GM23338 (cell line): ENCODE results near the gene ADIRF. TPM values are rescaled to one million over a fixed set of nuclear protein-coding genes. Genes with fewer than 3 reads are reported as not detected.
"Not testable (repeated sequence)": the region's sequence is repeated elsewhere in the genome, so short reads cannot be mapped to it uniquely, and the experiment has no call there.

Experiments
- ATAC-seq: fragments of 200-7000 bp; cut with Tn5 transposase; 3 replicates; pipeline ENCODE4 v1.9.1; 2020
- DNase-seq: peaks from one replicate; pipeline ENCODE4 v3.0.0-alpha.2; 2015; ENCODE audit warnings: low spot score
- H2AFZ ChIP-seq: fragments of 200-600 bp; sonication (generic); 2 replicates; pipeline ENCODE4 v1.8.0; 2016; ENCODE audit warnings: antibody characterized with exemption, mild to moderate bottlenecking, moderate library complexity
- H3F3A ChIP-seq: fragments of 200-600 bp; sonication (generic); replicated peaks from 2 replicates; pipeline ENCODE4 v1.8.0; 2017; ENCODE audit warnings: antibody characterized with exemption, mixed run types, low read depth
- H3K27ac ChIP-seq: fragments of 200-600 bp; sonication (generic); 2 replicates; pipeline ENCODE4 v1.6.1; 2016; ENCODE audit warnings: low read depth
- H3K27me3 ChIP-seq: fragments of 200-600 bp; sonication (generic); 2 replicates; pipeline ENCODE4 v1.8.0; 2016; ENCODE audit warnings: mild to moderate bottlenecking, mixed run types, moderate library complexity; ENCODE audit not compliant: insufficient read depth
- H3K36me3 ChIP-seq: fragments of 200-600 bp; sonication (generic); 2 replicates; pipeline ENCODE4 v1.8.0; 2016; ENCODE audit warnings: mild to moderate bottlenecking; ENCODE audit not compliant: insufficient read depth
- H3K4me1 ChIP-seq: fragments of 200-600 bp; sonication (generic); 2 replicates; pipeline ENCODE4 v1.8.0; 2016; ENCODE audit warnings: mild to moderate bottlenecking, moderate library complexity; ENCODE audit not compliant: insufficient read depth
- H3K4me2 ChIP-seq: fragments of 200-600 bp; sonication (generic); 2 replicates; pipeline ENCODE4 v1.7.1; 2017; ENCODE audit warnings: mixed run types
- H3K4me3 ChIP-seq: fragments of 200-600 bp; sonication (generic); 2 replicates; pipeline ENCODE4 v1.6.1; 2016; ENCODE audit warnings: mixed run types
- H3K79me2 ChIP-seq: fragments of 200-600 bp; sonication (generic); replicated peaks from 2 replicates; pipeline ENCODE4 v1.8.0; 2017; ENCODE audit warnings: mild to moderate bottlenecking; ENCODE audit not compliant: insufficient read depth
- H3K9me2 ChIP-seq: fragments of 200-600 bp; sonication (generic); 2 replicates; pipeline ENCODE4 v1.8.0; 2017; ENCODE audit not compliant: insufficient read depth
- H4K20me1 ChIP-seq: fragments of 200-600 bp; sonication (generic); replicated peaks from 2 replicates; pipeline ENCODE4 v1.8.0; 2017; ENCODE audit warnings: mild to moderate bottlenecking; ENCODE audit not compliant: insufficient read depth
- H3K27ac Mint-ChIP-seq: 2 replicates; pipeline ENCODE4 v1.8.0; 2020; ENCODE audit warnings: inconsistent platforms, mild to moderate bottlenecking, moderate library complexity, mixed read lengths
- H3K27me3 Mint-ChIP-seq: 3 replicates; pipeline ENCODE4 v1.8.0; 2022; ENCODE audit warnings: low read depth, mild to moderate bottlenecking, moderate library complexity, mixed read lengths, inconsistent platforms; ENCODE audit not compliant: insufficient read depth, poor library complexity
- H3K36me3 Mint-ChIP-seq: 3 replicates; pipeline ENCODE4 v1.8.0; 2021; ENCODE audit warnings: low read depth, mild to moderate bottlenecking, inconsistent platforms, moderate library complexity, mixed read lengths
- H3K4me1 Mint-ChIP-seq: 3 replicates; pipeline ENCODE4 v1.8.0; 2020; ENCODE audit warnings: mild to moderate bottlenecking, inconsistent platforms, mixed read lengths
- H3K4me3 Mint-ChIP-seq: 3 replicates; pipeline ENCODE4 v1.8.0; 2021; ENCODE audit warnings: moderate library complexity, mild to moderate bottlenecking, inconsistent platforms, mixed read lengths
- H3K9me3 Mint-ChIP-seq: 3 replicates; pipeline ENCODE4 v1.8.0; 2020; ENCODE audit warnings: moderate library complexity, mild to moderate bottlenecking, inconsistent platforms, mixed read lengths
- EZH2 ChIP-seq: fragments of 200-600 bp; sonication (generic); IDR thresholded peaks from one replicate; pipeline ENCODE4 v1.8.0; 2017; ENCODE audit warnings: antibody characterized with exemption, mild to moderate bottlenecking, low read depth; ENCODE audit not compliant: unreplicated experiment
- JUNB ChIP-seq: IDR thresholded peaks from one replicate; pipeline ENCODE4 v1.6.1; 2016; ENCODE audit warnings: antibody characterized with exemption; ENCODE audit not compliant: unreplicated experiment
- ZNF114 ChIP-seq: fragments of 250-450 bp; sonication (Bioruptor Pico); IDR thresholded peaks from 2 replicates; pipeline ENCODE4 v1.5.0; 2020; ENCODE audit warnings: mild to moderate bottlenecking, moderate library complexity
- ZNF331 ChIP-seq: fragments of 250-450 bp; sonication (Bioruptor Pico); IDR thresholded peaks from 2 replicates; pipeline ENCODE4 v1.5.0; 2020; ENCODE audit warnings: low read depth, mild to moderate bottlenecking, moderate library complexity
- polyA plus RNA-seq: library from polyadenylated mRNA; unstranded; fragments of >200 nt; fragmentation: Nextera tagmentation; extraction: Ambion mirVana; gene quantifications from 2 replicates; pipeline ENCODE4 v1.2.1, GENCODE V29; 2016
- total RNA-seq: library from RNA; depleted of rRNA; stranded (reverse); fragments of >200 nt; shearing (Covaris generic); gene quantifications from 2 replicates; pipeline ENCODE4 v1.2.3, GENCODE V29; 2014
- TF ChIP-seq, protein P1 (sequence below): IDR thresholded peaks from one replicate; pipeline ENCODE4 v1.6.1; 2018; ENCODE audit warnings: antibody characterized with exemption; ENCODE audit not compliant: unreplicated experiment
- TF ChIP-seq, protein P2 (sequence below), 2 experiments: fragments of 200-600 bp in 1 of 2; sonication (generic) in 1 of 2; conservative IDR thresholded peaks; 2 replicates each; pipeline versions ENCODE4 v1.5.1 to v1.6.1; 2016 to 2017; ENCODE audit warnings: antibody characterized with exemption in 2 of 2, low read depth in 2 of 2, mild to moderate bottlenecking in 2 of 2, moderate library complexity in 1 of 2

Gene ADIRF
- total and polyA plus RNA-seq, 2 experiments from 2014 or later, result 1.7 TPM; not detected in 1

DNA sequence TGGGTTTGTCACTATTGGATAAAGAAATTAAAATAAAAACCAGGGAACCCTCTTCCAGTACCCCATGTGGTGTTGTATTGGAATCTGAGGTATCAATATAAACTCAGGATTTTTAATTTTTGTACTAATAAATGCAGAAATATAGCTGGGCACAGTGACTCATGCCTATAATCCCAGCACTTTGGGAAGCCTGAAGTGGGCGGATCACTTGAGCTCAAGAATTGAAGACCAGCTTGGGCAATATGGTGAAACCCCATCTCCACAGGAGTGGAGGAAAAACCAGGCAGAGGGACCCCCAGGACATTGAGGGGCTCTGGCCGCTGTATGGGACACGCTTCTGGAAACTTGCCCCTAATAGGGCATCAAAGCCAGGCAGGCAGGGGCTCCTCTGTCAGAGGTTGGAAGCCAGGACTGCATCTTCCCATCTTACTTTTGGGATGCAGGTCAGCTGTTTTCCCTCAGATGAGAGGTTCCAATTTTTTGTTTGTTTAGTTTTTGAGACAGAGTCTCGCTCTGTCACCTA is 11.1 kb downstream of the ADIRF start:
- Histone ChIP-seq H3K9me2 (no peaks in the 10 kb centered on the region), H4K20me1 (no peaks in the 10 kb centered on the region), H3K27me3 (0 out of 2 replicates have a peak, but pooled peaks cover 1% of the 10 kb centered on the region), H3K79me2 (no peaks in the 10 kb centered on the region), H3K36me3 (no peaks in the 10 kb centered on the region), H3K4me1 (0 out of 2 replicates have a peak, but pooled peaks cover 11% of the 10 kb centered on the region), H3K27ac (no peak overlapping the region), H3K4me2 (no peak overlapping the region), H3F3A (no peaks in the 10 kb centered on the region), H3K4me3 (no peak overlapping the region), H2AFZ (no peak overlapping the region)
- Mint-ChIP-seq H3K27me3 (peaks cover 5% of the 10 kb centered on the region), H3K9me3 (no peaks in the 10 kb centered on the region), H3K36me3 (no peaks in the 10 kb centered on the region), H3K27ac (no peak overlapping the region), H3K4me3 (no peak overlapping the region), H3K4me1 (peaks cover 14% of the 10 kb centered on the region)
- no peak for TF ChIP-seq ZNF331 (CRISPR knock-in tag)
- TF ChIP-seq, protein P1, sequence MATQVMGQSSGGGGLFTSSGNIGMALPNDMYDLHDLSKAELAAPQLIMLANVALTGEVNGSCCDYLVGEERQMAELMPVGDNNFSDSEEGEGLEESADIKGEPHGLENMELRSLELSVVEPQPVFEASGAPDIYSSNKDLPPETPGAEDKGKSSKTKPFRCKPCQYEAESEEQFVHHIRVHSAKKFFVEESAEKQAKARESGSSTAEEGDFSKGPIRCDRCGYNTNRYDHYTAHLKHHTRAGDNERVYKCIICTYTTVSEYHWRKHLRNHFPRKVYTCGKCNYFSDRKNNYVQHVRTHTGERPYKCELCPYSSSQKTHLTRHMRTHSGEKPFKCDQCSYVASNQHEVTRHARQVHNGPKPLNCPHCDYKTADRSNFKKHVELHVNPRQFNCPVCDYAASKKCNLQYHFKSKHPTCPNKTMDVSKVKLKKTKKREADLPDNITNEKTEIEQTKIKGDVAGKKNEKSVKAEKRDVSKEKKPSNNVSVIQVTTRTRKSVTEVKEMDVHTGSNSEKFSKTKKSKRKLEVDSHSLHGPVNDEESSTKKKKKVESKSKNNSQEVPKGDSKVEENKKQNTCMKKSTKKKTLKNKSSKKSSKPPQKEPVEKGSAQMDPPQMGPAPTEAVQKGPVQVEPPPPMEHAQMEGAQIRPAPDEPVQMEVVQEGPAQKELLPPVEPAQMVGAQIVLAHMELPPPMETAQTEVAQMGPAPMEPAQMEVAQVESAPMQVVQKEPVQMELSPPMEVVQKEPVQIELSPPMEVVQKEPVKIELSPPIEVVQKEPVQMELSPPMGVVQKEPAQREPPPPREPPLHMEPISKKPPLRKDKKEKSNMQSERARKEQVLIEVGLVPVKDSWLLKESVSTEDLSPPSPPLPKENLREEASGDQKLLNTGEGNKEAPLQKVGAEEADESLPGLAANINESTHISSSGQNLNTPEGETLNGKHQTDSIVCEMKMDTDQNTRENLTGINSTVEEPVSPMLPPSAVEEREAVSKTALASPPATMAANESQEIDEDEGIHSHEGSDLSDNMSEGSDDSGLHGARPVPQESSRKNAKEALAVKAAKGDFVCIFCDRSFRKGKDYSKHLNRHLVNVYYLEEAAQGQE, result no peak
- TF ChIP-seq JUNB, result no peak
- TF ChIP-seq, protein P2, sequence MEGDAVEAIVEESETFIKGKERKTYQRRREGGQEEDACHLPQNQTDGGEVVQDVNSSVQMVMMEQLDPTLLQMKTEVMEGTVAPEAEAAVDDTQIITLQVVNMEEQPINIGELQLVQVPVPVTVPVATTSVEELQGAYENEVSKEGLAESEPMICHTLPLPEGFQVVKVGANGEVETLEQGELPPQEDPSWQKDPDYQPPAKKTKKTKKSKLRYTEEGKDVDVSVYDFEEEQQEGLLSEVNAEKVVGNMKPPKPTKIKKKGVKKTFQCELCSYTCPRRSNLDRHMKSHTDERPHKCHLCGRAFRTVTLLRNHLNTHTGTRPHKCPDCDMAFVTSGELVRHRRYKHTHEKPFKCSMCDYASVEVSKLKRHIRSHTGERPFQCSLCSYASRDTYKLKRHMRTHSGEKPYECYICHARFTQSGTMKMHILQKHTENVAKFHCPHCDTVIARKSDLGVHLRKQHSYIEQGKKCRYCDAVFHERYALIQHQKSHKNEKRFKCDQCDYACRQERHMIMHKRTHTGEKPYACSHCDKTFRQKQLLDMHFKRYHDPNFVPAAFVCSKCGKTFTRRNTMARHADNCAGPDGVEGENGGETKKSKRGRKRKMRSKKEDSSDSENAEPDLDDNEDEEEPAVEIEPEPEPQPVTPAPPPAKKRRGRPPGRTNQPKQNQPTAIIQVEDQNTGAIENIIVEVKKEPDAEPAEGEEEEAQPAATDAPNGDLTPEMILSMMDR (conservative IDR thresholded peaks at IDR 0.05; ENCODE audit: low read depth in 2 of 2), result no peak
- DNase-seq (no peak), ATAC-seq (no peak)

- TF ChIP-seq ZNF114 (CRISPR knock-in tag) (no peak), EZH2 (no peak)
- no peaks in the 10 kb centered on the region for H3K36me3 ChIP-seq
- H3K9me2 ChIP-seq, result no peaks in the 10 kb centered on the region
- H3K27me3 Mint-ChIP-seq, result peaks cover 2% of the 10 kb centered on the region
- DNase-seq (no peak), ATAC-seq (no peak; the same call in 2 of the 3 replicates)
- H3K36me3 Mint-ChIP-seq, result no peaks in the 10 kb centered on the region
- H3K4me2 ChIP-seq, result no peak overlapping the region
- H3K4me3 Mint-ChIP-seq, result no peak overlapping the region
- H3K27ac Mint-ChIP-seq, result no peak overlapping the region
- no peak overlapping the region for H2AFZ ChIP-seq
- H3K27me3 ChIP-seq, result no peaks in the 10 kb centered on the region
- no peaks in the 10 kb centered on the region for H3F3A ChIP-seq
- H3K9me3 Mint-ChIP-seq, result no peaks in the 10 kb centered on the region
- H3K4me3 ChIP-seq, result no peak overlapping the region
- H3K4me1 Mint-ChIP-seq, result peaks cover 14% of the 10 kb centered on the region
- H3K4me1 ChIP-seq, result 0 out of 2 replicates have a peak, but pooled peaks cover 11% of the 10 kb centered on the region
- H3K27ac ChIP-seq, result no peak overlapping the region
- H4K20me1 ChIP-seq, result no peaks in the 10 kb centered on the region
- H3K79me2 ChIP-seq, result no peaks in the 10 kb centered on the region
Measured at GRCh38 chr10:86979977-86980448, 11.7 kb downstream of the ADIRF start.

DNA sequence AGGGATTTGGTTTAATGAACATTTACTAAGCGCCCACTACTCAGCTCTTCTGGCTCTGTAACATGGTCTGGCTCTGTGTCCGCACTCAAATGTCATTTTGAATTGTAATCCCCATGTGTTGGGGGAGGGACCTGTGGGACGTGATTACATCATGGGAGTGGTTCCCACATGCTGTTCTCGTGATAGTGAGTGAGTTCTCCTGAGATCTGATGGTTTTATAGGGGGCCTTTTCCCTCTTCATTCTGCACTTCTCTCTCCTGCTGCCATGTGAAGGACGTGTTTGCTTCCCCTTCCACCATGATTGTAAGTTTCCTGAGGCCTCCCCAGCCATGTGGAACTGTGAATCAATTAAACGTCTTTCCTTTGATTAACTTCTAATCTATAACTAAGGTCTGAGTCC is 12.7 kb downstream of the ADIRF start:
- not testable (repeated sequence) for H3K36me3 ChIP-seq, H3K27me3 Mint-ChIP-seq, DNase-seq, H3K79me2 ChIP-seq, H3K27ac Mint-ChIP-seq, H3K9me3 Mint-ChIP-seq, H3F3A ChIP-seq, H3K4me2 ChIP-seq, H3K4me3 ChIP-seq, H3K9me2 ChIP-seq, ATAC-seq, H3K4me3 Mint-ChIP-seq, H3K27ac ChIP-seq, H4K20me1 ChIP-seq, H3K36me3 Mint-ChIP-seq, H3K27me3 ChIP-seq
- H3K4me1 Mint-ChIP-seq, result peaks cover 18% of the 10 kb centered on the region
- H3K4me1 ChIP-seq, result 0 out of 2 replicates have a peak, but pooled peaks cover 11% of the 10 kb centered on the region
- peak overlapping the region; percentile 80 for H2AFZ ChIP-seq
